ENCODE measurements around the gene TUBA4A. TPM values are rescaled to one million over a fixed set of nuclear protein-coding genes. Genes with fewer than 3 reads are reported as not detected.

The TUBA4A gene
- total and polyA plus RNA-seq, 2 donors = 21.0 to 102 TPM

GRCh38 chr2:219249203-219249980 is 4.3 kb downstream of the TUBA4A start:
- DNase-seq (ENCODE audit: low read depth in 6 of 9, low spot score in 9 of 9) = peak in 2 of 9 donors; percentile 38 to 66
- Histone ChIP-seq H3K4me3 (ENCODE audit: low read length in 2 of 2) (peak overlapping the region in 1 of 2 donors; percentile 27), H3K27me3 (ENCODE audit: control insufficient read depth in 2 of 2, insufficient read depth in 1 of 2, low read length in 1 of 2) (peaks cover 25 to 33% of the 10 kb centered on the region in 2 donors), H3K9me3 (ENCODE audit: control insufficient read depth in 2 of 2, insufficient read depth in 1 of 2, low read length in 1 of 2) (peaks cover 0 to 10% of the 10 kb centered on the region in 2 donors), H3K27ac (ENCODE audit: low read depth in 1 of 2, low read length in 1 of 2) (peak overlapping the region; percentile 78 to 94), H3K4me1 (ENCODE audit: control insufficient read depth in 2 of 2, insufficient read depth in 2 of 2, low read length in 2 of 2) (peaks cover 47 to 90% of the 10 kb centered on the region in 2 donors), H3K36me3 (ENCODE audit: control insufficient read depth in 2 of 2, insufficient read depth in 2 of 2, low read length in 1 of 2) (peaks cover 23 to 24% of the 10 kb centered on the region in 2 donors)
- 37% methylated on average over 7 of the region's 7 CpGs for WGBS

GRCh38 chr2:219248845-219249202 is 4.9 kb downstream of the TUBA4A start:
- H3K27me3 ChIP-seq (ENCODE audit: control insufficient read depth in 2 of 2, insufficient read depth in 1 of 2, low read length in 1 of 2) = peaks cover 20 to 27% of the 10 kb centered on the region in 2 donors
- 86% methylated on average over 2 of the region's 2 CpGs for WGBS
- peaks cover 46 to 86% of the 10 kb centered on the region in 2 donors for H3K4me1 ChIP-seq (ENCODE audit: control insufficient read depth in 2 of 2, insufficient read depth in 2 of 2, low read length in 2 of 2)
- peaks cover 23 to 24% of the 10 kb centered on the region in 2 donors for H3K36me3 ChIP-seq (ENCODE audit: control insufficient read depth in 2 of 2, insufficient read depth in 2 of 2, low read length in 1 of 2)
- H3K9me3 ChIP-seq (ENCODE audit: control insufficient read depth in 2 of 2, insufficient read depth in 1 of 2, low read length in 1 of 2) = peaks cover 0 to 10% of the 10 kb centered on the region in 2 donors
- H3K4me3 ChIP-seq (ENCODE audit: low read length in 2 of 2) = peak overlapping the region in 1 of 2 donors; percentile 27
- peak overlapping the region; percentile 78 to 94 for H3K27ac ChIP-seq (ENCODE audit: low read depth in 1 of 2, low read length in 1 of 2)
- DNase-seq (ENCODE audit: low read depth in 6 of 9, low spot score in 9 of 9) = no peak

- WGBS = 52% methylated on average over 17 of the region's 17 CpGs
- peak in 7 of 9 donors; percentile 61 to 91 (median 77) for DNase-seq (ENCODE audit: low read depth in 6 of 9, low spot score in 9 of 9)
- Histone ChIP-seq H3K9me3 (ENCODE audit: control insufficient read depth in 2 of 2, insufficient read depth in 1 of 2, low read length in 1 of 2) (peaks cover 0 to 7% of the 10 kb centered on the region in 2 donors), H3K27ac (ENCODE audit: low read depth in 1 of 2, low read length in 1 of 2) (peak overlapping the region; percentile 87 to 94), H3K27me3 (ENCODE audit: control insufficient read depth in 2 of 2, insufficient read depth in 1 of 2, low read length in 1 of 2) (peaks cover 12 to 19% of the 10 kb centered on the region in 2 donors), H3K36me3 (ENCODE audit: control insufficient read depth in 2 of 2, insufficient read depth in 2 of 2, low read length in 1 of 2) (peaks cover 23 to 24% of the 10 kb centered on the region in 2 donors), H3K4me1 (ENCODE audit: control insufficient read depth in 2 of 2, insufficient read depth in 2 of 2, low read length in 2 of 2) (peaks cover 46 to 77% of the 10 kb centered on the region in 2 donors), H3K4me3 (ENCODE audit: low read length in 2 of 2) (peak overlapping the region; percentile 14 to 33)
Observed at GRCh38 chr2:219247678-219248642, 5.8 kb downstream of the TUBA4A start.

- H3K27ac ChIP-seq (ENCODE audit: low read depth in 1 of 2, low read length in 1 of 2) = peak overlapping the region in 1 of 2 donors; percentile 72
- no peak for DNase-seq (ENCODE audit: low read depth in 6 of 9, low spot score in 9 of 9)
- peak overlapping the region in 1 of 2 donors; percentile 98 for H3K4me3 ChIP-seq (ENCODE audit: low read length in 2 of 2)
- H3K4me1 ChIP-seq (ENCODE audit: control insufficient read depth in 2 of 2, insufficient read depth in 2 of 2, low read length in 2 of 2) = peaks cover 43 to 63% of the 10 kb centered on the region in 2 donors
- WGBS = 93% methylated on average over 10 of the region's 10 CpGs
- peaks cover under 1 to 6% of the 10 kb centered on the region in 2 donors for H3K27me3 ChIP-seq (ENCODE audit: control insufficient read depth in 2 of 2, insufficient read depth in 1 of 2, low read length in 1 of 2)
- peaks cover 0 to 5% of the 10 kb centered on the region in 2 donors for H3K9me3 ChIP-seq (ENCODE audit: control insufficient read depth in 2 of 2, insufficient read depth in 1 of 2, low read length in 1 of 2)
- peaks cover 23% of the 10 kb centered on the region in 2 donors for H3K36me3 ChIP-seq (ENCODE audit: control insufficient read depth in 2 of 2, insufficient read depth in 2 of 2, low read length in 1 of 2)
Observed at GRCh38 chr2:219246559-219246958, 7.2 kb downstream of the TUBA4A start.

DNA sequence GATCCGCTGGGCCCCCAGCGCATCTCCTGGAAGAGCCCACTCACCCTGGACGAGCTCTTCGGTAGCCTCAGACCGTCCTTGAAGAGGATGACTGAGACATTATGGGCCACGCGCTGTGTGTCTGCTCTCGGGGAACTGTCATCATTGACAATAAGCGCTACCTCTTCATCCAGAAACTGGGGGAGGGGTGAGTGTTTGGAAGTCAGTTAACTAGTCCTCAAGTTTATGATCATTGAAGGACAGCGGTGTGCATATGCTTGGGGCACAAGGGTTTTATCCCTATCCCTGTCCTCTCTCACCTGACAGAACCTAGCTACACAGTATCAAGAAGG is 7.9 kb downstream of the TUBA4A start:
- peaks cover 0 to 5% of the 10 kb centered on the region in 2 donors for H3K9me3 ChIP-seq (ENCODE audit: control insufficient read depth in 2 of 2, insufficient read depth in 1 of 2, low read length in 1 of 2)
- WGBS = 30% methylated on average over 10 of the region's 10 CpGs
- peak overlapping the region; percentile 83 to 96 for H3K27ac ChIP-seq (ENCODE audit: low read depth in 1 of 2, low read length in 1 of 2)
- peak overlapping the region; percentile 87 to 98 for H3K4me3 ChIP-seq (ENCODE audit: low read length in 2 of 2)
- H3K36me3 ChIP-seq (ENCODE audit: control insufficient read depth in 2 of 2, insufficient read depth in 2 of 2, low read length in 1 of 2) = peaks cover 17 to 23% of the 10 kb centered on the region in 2 donors
- H3K27me3 ChIP-seq (ENCODE audit: control insufficient read depth in 2 of 2, insufficient read depth in 1 of 2, low read length in 1 of 2) = peaks cover 0 to 2% of the 10 kb centered on the region in 2 donors
- peaks cover 43 to 59% of the 10 kb centered on the region in 2 donors for H3K4me1 ChIP-seq (ENCODE audit: control insufficient read depth in 2 of 2, insufficient read depth in 2 of 2, low read length in 2 of 2)
- DNase-seq (ENCODE audit: low read depth in 6 of 9, low spot score in 9 of 9) = peak in 1 of 9 donors; percentile 50

DNA sequence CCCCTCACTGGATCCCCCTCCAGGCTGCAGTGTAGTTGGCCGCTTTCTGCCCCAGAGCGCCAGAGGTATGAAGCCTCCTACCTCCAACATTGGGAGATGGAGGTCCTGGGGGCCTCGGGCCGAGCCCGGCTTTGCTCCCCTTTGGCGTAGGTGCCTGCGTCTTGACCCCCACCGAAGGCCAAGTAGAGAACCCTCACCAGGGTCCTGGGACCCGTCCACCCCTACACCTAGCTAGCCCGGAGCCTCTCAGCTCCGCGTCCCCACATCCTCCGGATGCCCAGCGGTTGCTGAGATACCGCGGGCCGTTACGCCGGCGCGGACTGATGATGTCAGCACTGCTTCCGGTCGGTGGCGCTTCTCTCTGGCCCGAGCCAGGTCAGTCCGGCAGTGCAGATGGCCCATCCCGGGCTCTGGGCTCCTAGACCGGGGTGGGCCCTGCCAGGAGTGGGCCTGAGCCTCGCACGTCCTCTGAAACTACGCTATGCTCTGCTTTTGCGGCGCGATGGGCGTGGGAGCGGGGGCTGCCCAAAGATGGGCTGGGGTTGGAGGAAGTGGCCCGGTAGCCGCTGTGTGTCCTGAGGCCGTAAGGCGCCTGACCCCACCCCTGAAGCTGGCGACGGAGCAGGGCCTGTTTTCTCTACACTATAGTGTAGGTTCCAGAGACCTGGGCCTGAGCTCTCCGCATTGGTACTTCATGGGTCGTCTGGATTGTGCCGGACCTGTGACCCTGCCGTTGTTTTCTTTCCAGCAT is 8.4 kb downstream of the TUBA4A start, which contains the start of the genes GLB1L and STK16:
GLB1L (minus strand) TSS at position 297 of the 751 bp plus-strand sequence. CDS start 1,871 bp downstream, outside the sequence.
STK16 (plus strand) TSS at position 332 of the 751 bp plus-strand sequence. CDS start 521 bp downstream, outside the sequence.
- peak within 1 kb of the TSS; percentile 83 to 96 for H3K27ac ChIP-seq (ENCODE audit: low read depth in 1 of 2, low read length in 1 of 2)
- WGBS = under 1% methylated on average over 46 of the region's 46 CpGs
- H3K4me1 ChIP-seq (ENCODE audit: control insufficient read depth in 2 of 2, insufficient read depth in 2 of 2, low read length in 2 of 2) = peaks cover 43 to 56% of the 10 kb centered on the region in 2 donors
- H3K36me3 ChIP-seq (ENCODE audit: control insufficient read depth in 2 of 2, insufficient read depth in 2 of 2, low read length in 1 of 2) = peaks cover 12 to 20% of the 10 kb centered on the region in 2 donors
- peak in 8 of 9 donors; percentile 80 to 93 (median 87) for DNase-seq (ENCODE audit: low read depth in 6 of 9, low spot score in 9 of 9)
- H3K27me3 ChIP-seq (ENCODE audit: control insufficient read depth in 2 of 2, insufficient read depth in 1 of 2, low read length in 1 of 2) = peaks cover 0 to 2% of the 10 kb centered on the region in 2 donors
- H3K9me3 ChIP-seq (ENCODE audit: control insufficient read depth in 2 of 2, insufficient read depth in 1 of 2, low read length in 1 of 2) = peaks cover 0 to 5% of the 10 kb centered on the region in 2 donors
- H3K4me3 ChIP-seq (ENCODE audit: low read length in 2 of 2) = peak within 1 kb of the TSS; percentile 87 to 98

DNA sequence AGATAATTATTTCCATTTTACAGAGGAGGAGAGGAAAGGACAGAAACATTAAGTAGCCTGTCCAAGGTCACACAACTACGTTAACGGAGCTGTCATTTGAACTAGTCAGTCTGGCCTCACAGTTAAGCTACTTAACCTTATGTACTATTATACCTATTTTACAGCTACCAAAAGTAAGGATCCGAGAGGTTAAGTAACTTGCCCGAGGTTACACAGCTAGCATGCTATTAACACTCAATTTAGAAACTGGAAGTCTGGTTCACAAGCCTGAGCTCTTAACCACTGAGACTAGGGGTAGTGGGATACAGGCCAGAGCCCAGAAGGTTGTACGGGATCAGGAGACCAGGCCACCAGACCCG is 8.9 kb downstream of the TUBA4A start:
- H3K27me3 ChIP-seq (ENCODE audit: control insufficient read depth in 2 of 2, insufficient read depth in 1 of 2, low read length in 1 of 2) = peaks cover 0 to 2% of the 10 kb centered on the region in 2 donors
- H3K9me3 ChIP-seq (ENCODE audit: control insufficient read depth in 2 of 2, insufficient read depth in 1 of 2, low read length in 1 of 2) = peaks cover 0 to 5% of the 10 kb centered on the region in 2 donors
- peak overlapping the region; percentile 87 to 98 for H3K4me3 ChIP-seq (ENCODE audit: low read length in 2 of 2)
- H3K27ac ChIP-seq (ENCODE audit: low read depth in 1 of 2, low read length in 1 of 2) = peak overlapping the region; percentile 83 to 96
- H3K4me1 ChIP-seq (ENCODE audit: control insufficient read depth in 2 of 2, insufficient read depth in 2 of 2, low read length in 2 of 2) = peaks cover 41 to 50% of the 10 kb centered on the region in 2 donors
- 44% methylated on average over 6 of the region's 6 CpGs for WGBS
- DNase-seq (ENCODE audit: low read depth in 6 of 9, low spot score in 9 of 9) = no peak
- H3K36me3 ChIP-seq (ENCODE audit: control insufficient read depth in 2 of 2, insufficient read depth in 2 of 2, low read length in 1 of 2) = peaks cover 7 to 17% of the 10 kb centered on the region in 2 donors

GRCh38 chr2:219243291-219243761 is 10.4 kb downstream of the TUBA4A start:
- Histone ChIP-seq H3K4me3 (ENCODE audit: low read length in 2 of 2) (no peak overlapping the region), H3K9me3 (ENCODE audit: control insufficient read depth in 2 of 2, insufficient read depth in 1 of 2, low read length in 1 of 2) (peaks cover 0 to 5% of the 10 kb centered on the region in 2 donors), H3K27me3 (ENCODE audit: control insufficient read depth in 2 of 2, insufficient read depth in 1 of 2, low read length in 1 of 2) (peaks cover 0 to 2% of the 10 kb centered on the region in 2 donors), H3K27ac (ENCODE audit: low read depth in 1 of 2, low read length in 1 of 2) (peak overlapping the region in 1 of 2 donors; percentile 26), H3K4me1 (ENCODE audit: control insufficient read depth in 2 of 2, insufficient read depth in 2 of 2, low read length in 2 of 2) (peaks cover 27 to 36% of the 10 kb centered on the region in 2 donors), H3K36me3 (ENCODE audit: control insufficient read depth in 2 of 2, insufficient read depth in 2 of 2, low read length in 1 of 2) (peaks cover 9 to 19% of the 10 kb centered on the region in 2 donors)
- no peak for DNase-seq (ENCODE audit: low read depth in 6 of 9, low spot score in 9 of 9)
- 72% methylated on average over 28 of the region's 28 CpGs for WGBS

Measured in thymus (tissue), 11 donors.